C4-2B (cell line): ENCODE data around the gene CIB4.

ENCODE experiments used
- CTCF ChIP-seq: fragments of 450-650 bp; conservative IDR thresholded peaks from 2 replicates; pipeline ENCODE4 v1.5.1; 2017; ENCODE audit warnings: mild to moderate bottlenecking
- ZFX ChIP-seq: fragments of 450-650 bp; IDR thresholded peaks from 2 replicates; pipeline ENCODE4 v1.6.1; 2017

GRCh38 chr2:26540961-26541360 is 100.2 kb downstream of the CIB4 start:
- TF ChIP-seq CTCF: no peak
- no peak for TF ChIP-seq ZFX
